OCI-LY7 (cell line): ENCODE measurements around the gene OR7G1. TPM values are rescaled to one million over a fixed set of nuclear protein-coding genes. Genes with fewer than 3 reads are reported as not detected.

ENCODE experiments used
- BruUV-seq: library from RNA; stranded (reverse); fragments of 400-500 nt; replicated peaks from 2 replicates; lab custom pipeline; 2021; lab: Mats Ljungman, UMichigan
- CTCF ChIA-PET: fragments of 300-600 bp; sonication (Branson Sonifier 250); formaldehyde crosslinking; loops from one replicate; lab custom pipeline; 2022; ENCODE audit warnings: antibody characterized with exemption; ENCODE audit not compliant: unreplicated experiment; lab: Charles Lee
- POLR2A ChIA-PET: fragments of 300-600 bp; sonication (Branson Sonifier 250); formaldehyde crosslinking; loops from one replicate; lab custom pipeline; 2022; ENCODE audit warnings: antibody characterized with exemption; lab: Charles Lee
- DNase-seq: peaks from one replicate; pipeline ENCODE4 v3.0.0-alpha.2; 2015; ENCODE audit warnings: low spot score
- H2AFZ ChIP-seq: fragments of 200-600 bp; sonication (generic), shearing (Covaris generic); 2 replicates; pipeline ENCODE4 v1.6.1; 2014; ENCODE audit warnings: mild to moderate bottlenecking, antibody characterized with exemption, low read length, moderate library complexity
- H3K27ac ChIP-seq: fragments of 200-600 bp; sonication (generic); 2 replicates; pipeline ENCODE4 v1.5.1; 2014; ENCODE audit warnings: mixed run types, low read depth, mild to moderate bottlenecking, moderate library complexity, low read length, inconsistent platforms; ENCODE audit not compliant: poor library complexity, severe bottlenecking
- H3K36me3 ChIP-seq: fragments of 200-600 bp; sonication (generic); 2 replicates; pipeline ENCODE4 v1.6.1; 2014; ENCODE audit warnings: mild to moderate bottlenecking, antibody characterized with exemption, low read length, moderate library complexity, mixed read lengths; ENCODE audit not compliant: insufficient read depth
- H3K4me1 ChIP-seq: fragments of 200-600 bp; sonication (generic); 2 replicates; pipeline ENCODE4 v1.5.1; 2014; ENCODE audit warnings: mild to moderate bottlenecking, low read length; ENCODE audit not compliant: insufficient read depth, poor library complexity, severe bottlenecking
- H3K4me2 ChIP-seq: fragments of 200-600 bp; sonication (generic); 2 replicates; pipeline ENCODE4 v1.6.1; 2014; ENCODE audit warnings: mild to moderate bottlenecking, low read length
- H3K4me3 ChIP-seq: fragments of 200-600 bp; sonication (generic); 2 replicates; pipeline ENCODE4 v1.5.1; 2014; ENCODE audit warnings: mild to moderate bottlenecking, low read depth, low read length; ENCODE audit not compliant: poor library complexity, severe bottlenecking
- H3K79me2 ChIP-seq: fragments of 200-600 bp; sonication (generic); 2 replicates; pipeline ENCODE4 v1.6.1; 2016; ENCODE audit warnings: low read depth, mild to moderate bottlenecking, low read length, moderate library complexity, mixed read lengths; ENCODE audit not compliant: insufficient read depth
- H3K9me2 ChIP-seq: fragments of 200-600 bp; sonication (generic); 2 replicates; pipeline ENCODE4 v1.6.1; 2016; ENCODE audit warnings: mild to moderate bottlenecking, low read length, mixed read lengths; ENCODE audit not compliant: insufficient read depth
- H3K9me3 ChIP-seq: fragments of 200-600 bp; sonication (generic); 2 replicates; pipeline ENCODE4 v1.6.1; 2014; ENCODE audit warnings: mild to moderate bottlenecking, mixed run types, low read length, mixed read lengths
- H4K20me1 ChIP-seq: fragments of 200-600 bp; sonication (generic); 2 replicates; pipeline ENCODE4 v1.6.1; 2014; ENCODE audit warnings: mild to moderate bottlenecking, antibody characterized with exemption, low read length, moderate library complexity, mixed read lengths; ENCODE audit not compliant: insufficient read depth
- EZH2phosphoT487 ChIP-seq: fragments of 200-600 bp; sonication (generic); IDR thresholded peaks from 2 replicates; pipeline ENCODE4 v1.6.1; 2018; ENCODE audit warnings: low read depth, borderline replicate concordance, mild to moderate bottlenecking, mixed run types, antibody characterized with exemption, low read length, moderate library complexity, mixed read lengths
- intact Hi-C: fragments of 100-400 bp; cut with micrococcal nuclease; formaldehyde crosslinking; loops from one replicate; pipeline ENCODE4 v1.10.0; 2022; ENCODE audit not compliant: unreplicated experiment
- total RNA-seq, 2 experiments: library from RNA; depleted of rRNA in 1 of 2; stranded (reverse); fragments of >200 nt in 1 of 2; shearing (Covaris generic) in 1 of 2; gene quantifications; 2 replicates each; pipeline ENCODE4 v1.2.3, GENCODE V29; 2014 to 2022
- TF ChIP-seq, protein P1 (sequence below): fragments of 200-600 bp; sonication (generic); conservative IDR thresholded peaks from 2 replicates; pipeline ENCODE4 v1.5.1; 2014; ENCODE audit warnings: mild to moderate bottlenecking, antibody characterized with exemption, low read length, moderate library complexity, mixed read lengths

OR7G1 gene
- total RNA-seq, 2 experiments from 2014 or later: not detected

DNA sequence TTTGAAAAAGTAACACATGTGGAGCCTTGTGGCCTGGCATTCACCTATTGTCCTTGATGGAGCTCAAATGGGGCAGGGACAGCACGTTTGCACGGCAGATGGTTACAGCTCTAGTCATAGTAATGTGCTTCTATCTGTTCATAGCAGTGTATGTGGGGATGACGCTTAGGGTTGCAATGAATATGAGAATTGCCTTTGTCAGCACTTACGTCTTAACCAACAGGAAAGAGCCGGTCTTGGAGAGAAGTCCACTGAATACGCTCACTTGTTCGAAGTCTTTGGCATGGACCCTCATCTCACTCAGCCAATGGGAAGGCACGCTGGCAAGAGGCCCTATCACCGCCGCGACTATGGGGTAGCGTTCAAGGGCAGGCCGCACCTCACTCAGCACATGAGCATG, 44.3 kb upstream of the OR7G1 start:
- Histone ChIP-seq H3K36me3 (peaks cover 100% of the 10 kb centered on the region), H3K9me2 (no peaks in the 10 kb centered on the region), H3K9me3 (peaks cover 7% of the 10 kb centered on the region; the same call in 1 of the 2 replicates), H3K4me2 (no peak overlapping the region), H3K79me2 (peaks cover 14% of the 10 kb centered on the region), H3K27ac (no peak overlapping the region), H3K4me1 (peaks cover 10% of the 10 kb centered on the region), H2AFZ (no peak overlapping the region), H4K20me1 (no peaks in the 10 kb centered on the region), H3K4me3 (no peak overlapping the region)
- intact Hi-C loops: no loop called here
- TF ChIP-seq EZH2phosphoT487: no peak
- TF ChIP-seq, protein P1, sequence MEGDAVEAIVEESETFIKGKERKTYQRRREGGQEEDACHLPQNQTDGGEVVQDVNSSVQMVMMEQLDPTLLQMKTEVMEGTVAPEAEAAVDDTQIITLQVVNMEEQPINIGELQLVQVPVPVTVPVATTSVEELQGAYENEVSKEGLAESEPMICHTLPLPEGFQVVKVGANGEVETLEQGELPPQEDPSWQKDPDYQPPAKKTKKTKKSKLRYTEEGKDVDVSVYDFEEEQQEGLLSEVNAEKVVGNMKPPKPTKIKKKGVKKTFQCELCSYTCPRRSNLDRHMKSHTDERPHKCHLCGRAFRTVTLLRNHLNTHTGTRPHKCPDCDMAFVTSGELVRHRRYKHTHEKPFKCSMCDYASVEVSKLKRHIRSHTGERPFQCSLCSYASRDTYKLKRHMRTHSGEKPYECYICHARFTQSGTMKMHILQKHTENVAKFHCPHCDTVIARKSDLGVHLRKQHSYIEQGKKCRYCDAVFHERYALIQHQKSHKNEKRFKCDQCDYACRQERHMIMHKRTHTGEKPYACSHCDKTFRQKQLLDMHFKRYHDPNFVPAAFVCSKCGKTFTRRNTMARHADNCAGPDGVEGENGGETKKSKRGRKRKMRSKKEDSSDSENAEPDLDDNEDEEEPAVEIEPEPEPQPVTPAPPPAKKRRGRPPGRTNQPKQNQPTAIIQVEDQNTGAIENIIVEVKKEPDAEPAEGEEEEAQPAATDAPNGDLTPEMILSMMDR: no peak
- POLR2A ChIA-PET: interaction anchor here (0.6 kb wide), 1 partner anchor 233 kb away, joined by 3 read pairs; no protein-coding TSS in a partner anchor
- no peak for DNase-seq
- CTCF ChIA-PET: no interaction called here
- no TSS peak for BruUV-seq

DNA sequence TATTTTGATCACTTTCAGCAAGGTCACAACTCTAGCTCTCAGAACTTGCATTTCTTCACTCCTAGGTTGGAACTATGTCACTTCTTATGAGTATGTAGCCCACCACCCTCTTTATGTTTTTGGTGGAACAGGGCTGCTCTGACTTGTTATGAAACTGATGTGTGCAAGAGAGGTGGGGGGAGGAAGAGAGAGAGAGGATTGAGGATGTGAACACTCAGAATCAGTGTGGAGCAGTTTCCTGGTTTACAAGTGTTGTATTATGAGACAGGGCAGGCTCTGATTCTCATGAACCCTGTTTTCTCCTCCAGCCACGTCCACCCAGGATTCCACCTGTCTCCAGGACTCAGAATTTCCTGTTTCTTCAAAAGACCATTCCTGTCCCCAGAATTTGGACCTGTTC, 40.7 kb upstream of the OR7G1 start:
- Histone ChIP-seq H3K4me3 (no peak overlapping the region), H3K9me3 (peaks cover 30% of the 10 kb centered on the region; the same call in 1 of the 2 replicates), H2AFZ (no peak overlapping the region), H4K20me1 (no peaks in the 10 kb centered on the region), H3K27ac (no peak overlapping the region), H3K9me2 (no peaks in the 10 kb centered on the region), H3K4me2 (peak overlapping the region; percentile 27; the same call in 1 of the 2 replicates), H3K36me3 (peaks cover 100% of the 10 kb centered on the region), H3K79me2 (peaks cover 50% of the 10 kb centered on the region), H3K4me1 (peaks cover 10% of the 10 kb centered on the region)
- BruUV-seq: no TSS peak
- intact Hi-C loops: no loop called here
- TF ChIP-seq, protein P1: no peak
- no peak for TF ChIP-seq EZH2phosphoT487
- DNase-seq: peak; percentile 37
- POLR2A ChIA-PET: no interaction called here
- CTCF ChIA-PET: no interaction called here

DNA sequence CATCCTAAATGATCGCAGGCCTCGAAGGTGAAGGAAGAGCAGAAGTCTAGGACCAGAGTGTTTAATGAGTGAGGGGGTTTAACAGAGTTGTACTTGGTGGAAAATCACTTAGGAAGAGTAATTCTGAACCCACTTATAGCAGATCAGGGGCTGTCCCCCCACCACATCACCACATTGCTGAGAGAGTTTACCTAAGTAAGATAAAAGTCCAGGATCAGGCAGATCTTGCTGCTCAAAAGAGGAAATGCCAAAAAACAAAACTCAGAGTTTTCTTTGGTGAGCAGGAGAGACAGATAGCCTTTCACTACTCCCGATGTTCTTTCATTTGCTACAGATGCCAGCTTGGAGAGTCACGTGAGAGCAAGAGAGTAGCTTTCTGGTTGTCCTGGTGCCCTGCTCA, 40.0 kb upstream of the OR7G1 start:
- ChIA-PET CTCF (no interaction called here), POLR2A (no interaction called here)
- Histone ChIP-seq H2AFZ (no peak overlapping the region), H3K9me3 (peaks cover 37% of the 10 kb centered on the region; the same call in 1 of the 2 replicates), H3K9me2 (no peaks in the 10 kb centered on the region), H4K20me1 (no peaks in the 10 kb centered on the region), H3K4me2 (no peak overlapping the region), H3K79me2 (peaks cover 57% of the 10 kb centered on the region), H3K27ac (no peak overlapping the region), H3K4me3 (no peak overlapping the region), H3K36me3 (peaks cover 100% of the 10 kb centered on the region), H3K4me1 (peaks cover 10% of the 10 kb centered on the region)
- no peak for DNase-seq
- BruUV-seq: no TSS peak
- TF ChIP-seq, protein P1: no peak
- TF ChIP-seq EZH2phosphoT487: no peak
- intact Hi-C loops: no loop called here
